HepG2 (cell line): ENCODE measurements around the gene MZF1. TPM values are rescaled to one million over a fixed set of nuclear protein-coding genes. Genes with fewer than 3 reads are reported as not detected.

Experiments
- ARID3A ChIP-seq: IDR thresholded peaks from 2 replicates; pipeline ENCODE4 v1.6.1; 2012; ENCODE audit warnings: low read depth, low read length, improper control_type of control experiment
- DRAP1 ChIP-seq: IDR thresholded peaks from 2 replicates; pipeline ENCODE4 v1.6.1; 2016; ENCODE audit warnings: missing genetic modification reagents, missing compliant biosample characterization
- HOXA5 ChIP-seq: sonication (generic); formaldehyde crosslinking; IDR thresholded peaks from 2 replicates; pipeline ENCODE4 v1.4.0; 2020; ENCODE audit warnings: missing genetic modification reagents
- KAT2B ChIP-seq: fragments of 150-350 bp; IDR thresholded peaks from 2 replicates; pipeline ENCODE4 v1.6.1; 2014; ENCODE audit warnings: low read depth, low read length, borderline replicate concordance
- MXI1 ChIP-seq: IDR thresholded peaks from 3 replicates; pipeline ENCODE4 v1.6.1; 2012; ENCODE audit warnings: low read depth, low read length, inconsistent platforms, borderline replicate concordance
- NFE2L1 ChIP-seq: sonication (generic); formaldehyde crosslinking; IDR thresholded peaks from 2 replicates; pipeline ENCODE4 v1.4.0; 2020; ENCODE audit warnings: missing genetic modification reagents, mild to moderate bottlenecking, borderline replicate concordance
- NFIC ChIP-seq: IDR thresholded peaks from 2 replicates; pipeline ENCODE4 v1.6.1; 2012; ENCODE audit warnings: mild to moderate bottlenecking, low read length, inconsistent platforms
- NFYB ChIP-seq: sonication (generic); formaldehyde crosslinking; IDR thresholded peaks from 2 replicates; pipeline ENCODE4 v1.4.0; 2020; ENCODE audit warnings: missing genetic modification reagents
- NR2C2 ChIP-seq: sonication (generic); formaldehyde crosslinking; IDR thresholded peaks from 2 replicates; pipeline ENCODE4 v1.4.0; 2020; ENCODE audit warnings: missing genetic modification reagents, mild to moderate bottlenecking, moderate library complexity, borderline replicate concordance
- PHF20 ChIP-seq: sonication (generic); formaldehyde crosslinking; IDR thresholded peaks from 2 replicates; pipeline ENCODE4 v1.5.0; 2020; ENCODE audit warnings: mild to moderate bottlenecking, missing genetic modification reagents
- RAD21 ChIP-seq: fragments of 450-650 bp; formaldehyde crosslinking; IDR thresholded peaks from 2 replicates; pipeline ENCODE4 v1.5.0; 2020; ENCODE audit warnings: mild to moderate bottlenecking
- RXRA ChIP-seq: sonication (generic); formaldehyde crosslinking; IDR thresholded peaks from 2 replicates; pipeline ENCODE4 v1.5.1; 2020; ENCODE audit warnings: missing genetic modification reagents
- THAP7 ChIP-seq: sonication (generic); formaldehyde crosslinking; IDR thresholded peaks from 2 replicates; pipeline ENCODE4 v1.8.1; 2023; ENCODE audit warnings: mild to moderate bottlenecking, missing genetic modification reagents
- ZFP90 ChIP-seq: sonication (generic); formaldehyde crosslinking; IDR thresholded peaks from 2 replicates; pipeline ENCODE4 v1.8.0; 2022; ENCODE audit warnings: missing genetic modification reagents, mild to moderate bottlenecking, inconsistent platforms, borderline replicate concordance
- ZNF17 ChIP-seq: sonication (generic); formaldehyde crosslinking; IDR thresholded peaks from 2 replicates; pipeline ENCODE4 v1.5.0; 2020; ENCODE audit warnings: mild to moderate bottlenecking, missing genetic modification reagents
- ZNF264 ChIP-seq: sonication (generic); formaldehyde crosslinking; IDR thresholded peaks from 2 replicates; pipeline ENCODE4 v1.4.0; 2020; ENCODE audit warnings: missing genetic modification reagents
- ZNF276 ChIP-seq: sonication (generic); formaldehyde crosslinking; IDR thresholded peaks from 2 replicates; pipeline ENCODE4 v1.4.0; 2020; ENCODE audit warnings: mild to moderate bottlenecking, low read depth, missing genetic modification reagents
- ZNF430 ChIP-seq: sonication (generic); formaldehyde crosslinking; IDR thresholded peaks from 2 replicates; pipeline ENCODE4 v1.9.0; 2021; ENCODE audit warnings: mild to moderate bottlenecking, missing genetic modification reagents
- ZSCAN29 ChIP-seq: sonication (generic); formaldehyde crosslinking; conservative IDR thresholded peaks from 2 replicates; pipeline ENCODE4 v1.4.0; 2020; ENCODE audit warnings: mild to moderate bottlenecking, missing genetic modification reagents
- polyA plus RNA-seq, 8 experiments: library from polyadenylated mRNA; depleted of rRNA in 3 of 8; stranded (reverse) in 7 of 8; unstranded in 1 of 8; fragments of >200 nt; fragmentation: Illumina TruSeq in 4 of 8; extraction: Trizol in 4 of 8; gene quantifications; 2 replicates each; pipeline versions ENCODE4 v1.2.1 to v1.2.3, GENCODE V29; 2011 to 2016; ENCODE audit warnings: low read depth in 4 of 8, missing spikeins in 1 of 8, mixed read lengths in 1 of 8; ENCODE audit not compliant: insufficient read depth in 1 of 8
- total RNA-seq, 5 experiments: library from RNA; depleted of rRNA; stranded (reverse); fragments of >200 nt; fragmentation: Illumina TruSeq; extraction: Trizol; gene quantifications; 2 replicates each; pipeline ENCODE4 v1.2.3, GENCODE V29; 2016; ENCODE audit warnings: low read depth in 1 of 5
- TF ChIP-seq, protein P1 (sequence below): sonication (generic); formaldehyde crosslinking; conservative IDR thresholded peaks from 2 replicates; pipeline ENCODE4 v1.8.1; 2023; ENCODE audit warnings: missing genetic modification reagents
- TF ChIP-seq, protein P2 (sequence below): sonication (generic); formaldehyde crosslinking; IDR thresholded peaks from 2 replicates; pipeline ENCODE4 v1.5.0; 2020; ENCODE audit warnings: mild to moderate bottlenecking, missing genetic modification reagents

MZF1 gene
- total and polyA plus RNA-seq, 2 of the 13 experiments (the other 11 are each of a cell fraction or from before 2014, with no cell fraction given): 3.1 to 8.1 TPM

GRCh38 chr19:58554494-58555368 lies 18.4 kb downstream of the MZF1 start, which contains the start of gene CHMP2A (continued):
- TF ChIP-seq, protein P1, sequence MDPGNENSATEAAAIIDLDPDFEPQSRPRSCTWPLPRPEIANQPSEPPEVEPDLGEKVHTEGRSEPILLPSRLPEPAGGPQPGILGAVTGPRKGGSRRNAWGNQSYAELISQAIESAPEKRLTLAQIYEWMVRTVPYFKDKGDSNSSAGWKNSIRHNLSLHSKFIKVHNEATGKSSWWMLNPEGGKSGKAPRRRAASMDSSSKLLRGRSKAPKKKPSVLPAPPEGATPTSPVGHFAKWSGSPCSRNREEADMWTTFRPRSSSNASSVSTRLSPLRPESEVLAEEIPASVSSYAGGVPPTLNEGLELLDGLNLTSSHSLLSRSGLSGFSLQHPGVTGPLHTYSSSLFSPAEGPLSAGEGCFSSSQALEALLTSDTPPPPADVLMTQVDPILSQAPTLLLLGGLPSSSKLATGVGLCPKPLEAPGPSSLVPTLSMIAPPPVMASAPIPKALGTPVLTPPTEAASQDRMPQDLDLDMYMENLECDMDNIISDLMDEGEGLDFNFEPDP (CRISPR knock-in tag): no peak
- TF ChIP-seq NR2C2 (CRISPR knock-in tag) (peak; percentile 99), DRAP1 (CRISPR knock-in tag) (no peak), ZNF17 (CRISPR knock-in tag) (no peak), KAT2B (no peak), HOXA5 (CRISPR knock-in tag) (no peak), ZSCAN29 (CRISPR knock-in tag) (no peak), RXRA (CRISPR knock-in tag) (peak; percentile 22; the same call in 1 of the 2 replicates), NFE2L1 (0 out of 2 replicates have a peak, but pooled peaks have one; percentile 15), MXI1 (peak; percentile 58; the same call in 1 of the 3 replicates), THAP7 (no peak), ZNF430 (peak; percentile 8; the same call in 1 of the 2 replicates), NFYB (CRISPR knock-in tag) (no peak), NFIC (no peak), RAD21 (CRISPR knock-in tag) (peak; percentile 20; the same call in 1 of the 2 replicates), PHF20 (CRISPR knock-in tag) (peak; percentile 86), ARID3A (no peak), ZNF276 (CRISPR knock-in tag) (no peak), ZFP90 (peak; percentile 53; the same call in 1 of the 2 replicates), ZNF264 (CRISPR knock-in tag) (no peak)
- TF ChIP-seq, protein P2, sequence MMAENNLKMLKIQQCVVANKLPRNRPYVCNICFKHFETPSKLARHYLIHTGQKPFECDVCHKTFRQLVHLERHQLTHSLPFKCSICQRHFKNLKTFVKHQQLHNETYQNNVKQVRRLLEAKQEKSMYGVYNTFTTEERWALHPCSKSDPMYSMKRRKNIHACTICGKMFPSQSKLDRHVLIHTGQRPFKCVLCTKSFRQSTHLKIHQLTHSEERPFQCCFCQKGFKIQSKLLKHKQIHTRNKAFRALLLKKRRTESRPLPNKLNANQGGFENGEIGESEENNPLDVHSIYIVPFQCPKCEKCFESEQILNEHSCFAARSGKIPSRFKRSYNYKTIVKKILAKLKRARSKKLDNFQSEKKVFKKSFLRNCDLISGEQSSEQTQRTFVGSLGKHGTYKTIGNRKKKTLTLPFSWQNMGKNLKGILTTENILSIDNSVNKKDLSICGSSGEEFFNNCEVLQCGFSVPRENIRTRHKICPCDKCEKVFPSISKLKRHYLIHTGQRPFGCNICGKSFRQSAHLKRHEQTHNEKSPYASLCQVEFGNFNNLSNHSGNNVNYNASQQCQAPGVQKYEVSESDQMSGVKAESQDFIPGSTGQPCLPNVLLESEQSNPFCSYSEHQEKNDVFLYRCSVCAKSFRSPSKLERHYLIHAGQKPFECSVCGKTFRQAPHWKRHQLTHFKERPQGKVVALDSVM (CRISPR knock-in tag): no peak
